ENCODE data around the gene PNLDC1.

The PNLDC1 gene

GRCh38 chr6:159778542-159779103, 21.5 kb upstream of the PNLDC1 start:
- TF ChIP-seq TAF1 (IDR thresholded peaks at IDR 0.05; ENCODE audit: low read depth) (no peak), YY1 (IDR thresholded peaks at IDR 0.05; ENCODE audit: low read depth) (no peak), FOXM1 (IDR thresholded peaks at IDR 0.05; ENCODE audit: borderline replicate concordance, low read depth) (no peak), TEAD4 (IDR thresholded peaks at IDR 0.05) (no peak), TCF12 (IDR thresholded peaks at IDR 0.05; ENCODE audit: low read depth) (no peak), ZBTB7A (IDR thresholded peaks at IDR 0.05; ENCODE audit: low read depth) (no peak), CREB1 (IDR thresholded peaks at IDR 0.05; ENCODE audit: low read depth) (no peak), EP300 (IDR thresholded peaks at IDR 0.05; ENCODE audit: borderline replicate concordance) (no peak), CEBPB (IDR thresholded peaks at IDR 0.05) (no peak), USF1 (IDR thresholded peaks at IDR 0.05) (no peak), EGR1 (IDR thresholded peaks at IDR 0.05) (no peak), RAD21 (IDR thresholded peaks at IDR 0.05; ENCODE audit: low read depth) (no peak)
- TF ChIP-seq, protein P1, sequence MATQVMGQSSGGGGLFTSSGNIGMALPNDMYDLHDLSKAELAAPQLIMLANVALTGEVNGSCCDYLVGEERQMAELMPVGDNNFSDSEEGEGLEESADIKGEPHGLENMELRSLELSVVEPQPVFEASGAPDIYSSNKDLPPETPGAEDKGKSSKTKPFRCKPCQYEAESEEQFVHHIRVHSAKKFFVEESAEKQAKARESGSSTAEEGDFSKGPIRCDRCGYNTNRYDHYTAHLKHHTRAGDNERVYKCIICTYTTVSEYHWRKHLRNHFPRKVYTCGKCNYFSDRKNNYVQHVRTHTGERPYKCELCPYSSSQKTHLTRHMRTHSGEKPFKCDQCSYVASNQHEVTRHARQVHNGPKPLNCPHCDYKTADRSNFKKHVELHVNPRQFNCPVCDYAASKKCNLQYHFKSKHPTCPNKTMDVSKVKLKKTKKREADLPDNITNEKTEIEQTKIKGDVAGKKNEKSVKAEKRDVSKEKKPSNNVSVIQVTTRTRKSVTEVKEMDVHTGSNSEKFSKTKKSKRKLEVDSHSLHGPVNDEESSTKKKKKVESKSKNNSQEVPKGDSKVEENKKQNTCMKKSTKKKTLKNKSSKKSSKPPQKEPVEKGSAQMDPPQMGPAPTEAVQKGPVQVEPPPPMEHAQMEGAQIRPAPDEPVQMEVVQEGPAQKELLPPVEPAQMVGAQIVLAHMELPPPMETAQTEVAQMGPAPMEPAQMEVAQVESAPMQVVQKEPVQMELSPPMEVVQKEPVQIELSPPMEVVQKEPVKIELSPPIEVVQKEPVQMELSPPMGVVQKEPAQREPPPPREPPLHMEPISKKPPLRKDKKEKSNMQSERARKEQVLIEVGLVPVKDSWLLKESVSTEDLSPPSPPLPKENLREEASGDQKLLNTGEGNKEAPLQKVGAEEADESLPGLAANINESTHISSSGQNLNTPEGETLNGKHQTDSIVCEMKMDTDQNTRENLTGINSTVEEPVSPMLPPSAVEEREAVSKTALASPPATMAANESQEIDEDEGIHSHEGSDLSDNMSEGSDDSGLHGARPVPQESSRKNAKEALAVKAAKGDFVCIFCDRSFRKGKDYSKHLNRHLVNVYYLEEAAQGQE (IDR thresholded peaks at IDR 0.05; ENCODE audit: low read depth) = no peak

- TF ChIP-seq YY1 (IDR thresholded peaks at IDR 0.05; ENCODE audit: low read depth) (no peak), EGR1 (IDR thresholded peaks at IDR 0.05) (no peak)
Observed at GRCh38 chr6:159788276-159788675, 11.8 kb upstream of the PNLDC1 start.

GRCh38 chr6:159788753-159789376, 11.2 kb upstream of the PNLDC1 start:
- TF ChIP-seq FOXM1 (IDR thresholded peaks at IDR 0.05; ENCODE audit: borderline replicate concordance, low read depth) (no peak), CREB1 (IDR thresholded peaks at IDR 0.05; ENCODE audit: low read depth) (no peak), ZBTB7A (IDR thresholded peaks at IDR 0.05; ENCODE audit: low read depth) (no peak), TCF12 (IDR thresholded peaks at IDR 0.05; ENCODE audit: low read depth) (no peak), NFIC (IDR thresholded peaks at IDR 0.05) (no peak), MAX (IDR thresholded peaks at IDR 0.05) (no peak), EP300 (IDR thresholded peaks at IDR 0.05; ENCODE audit: borderline replicate concordance) (no peak), TAF1 (IDR thresholded peaks at IDR 0.05; ENCODE audit: low read depth) (no peak; the same call in 1 of the 2 replicates), CEBPB (IDR thresholded peaks at IDR 0.05) (no peak), TEAD4 (IDR thresholded peaks at IDR 0.05) (no peak), YY1 (IDR thresholded peaks at IDR 0.05; ENCODE audit: low read depth) (no peak)
- TF ChIP-seq, protein P1 (IDR thresholded peaks at IDR 0.05; ENCODE audit: low read depth) = no peak

DNA sequence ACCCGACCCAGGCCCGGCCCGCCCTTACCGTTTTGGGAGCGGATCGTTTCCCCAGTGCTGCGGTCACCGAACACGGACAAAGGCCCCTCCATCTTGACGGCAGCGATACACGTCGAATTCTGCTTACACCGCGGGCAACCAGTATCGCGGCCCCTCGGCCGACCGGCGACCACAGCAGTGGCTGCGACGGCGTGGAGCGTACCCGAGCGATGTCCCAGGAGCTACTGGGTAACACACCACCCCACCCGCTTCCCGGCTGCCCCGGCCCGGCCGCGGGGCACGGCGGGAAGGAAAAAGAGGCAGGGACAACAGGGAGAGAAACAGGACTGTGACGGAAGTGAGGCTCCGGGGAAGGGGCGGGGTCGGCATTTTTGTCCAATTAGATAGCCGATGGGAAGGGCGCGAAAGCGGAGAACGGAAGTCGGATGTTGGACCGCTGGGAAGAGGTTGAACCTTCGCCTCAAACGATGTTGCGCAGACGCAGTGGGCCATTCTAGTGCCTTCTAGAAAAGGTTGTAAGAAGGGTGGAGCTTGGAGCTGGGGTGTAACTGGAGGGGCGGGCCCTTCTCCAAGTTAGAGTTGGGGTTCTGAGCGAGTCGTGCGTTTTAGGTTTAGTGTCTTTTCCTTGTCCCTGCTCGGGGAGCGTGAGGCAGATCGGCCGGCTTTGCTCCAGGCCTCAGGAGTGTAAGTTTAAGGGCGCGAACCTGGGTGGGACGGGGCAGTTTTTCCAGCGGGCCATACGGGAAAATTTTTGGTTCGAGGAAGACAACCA, 10.5 kb upstream of the PNLDC1 start, which contains the start of gene TCP1:
Gene TCP1, minus strand, starts transcription at position 226 of the 772 bp plus-strand sequence. Its CDS starts 134 bp downstream, at position 92.
- 0 out of 2 replicates have a peak, but pooled peaks have one; percentile 14 for TF ChIP-seq FOXM1 (IDR thresholded peaks at IDR 0.05; ENCODE audit: borderline replicate concordance, low read depth)
- TF ChIP-seq EP300 (IDR thresholded peaks at IDR 0.05; ENCODE audit: borderline replicate concordance) = 0 out of 2 replicates have a peak, but pooled peaks have one; percentile 18
- no peak for TF ChIP-seq TEAD4 (IDR thresholded peaks at IDR 0.05)
- TF ChIP-seq YY1 (IDR thresholded peaks at IDR 0.05; ENCODE audit: low read depth) = peak; percentile 69
- peak; percentile 59; the same call in 1 of the 2 replicates for TF ChIP-seq TCF12 (IDR thresholded peaks at IDR 0.05; ENCODE audit: low read depth)
- no peak for TF ChIP-seq CEBPB (IDR thresholded peaks at IDR 0.05)
- TF ChIP-seq NFIC (IDR thresholded peaks at IDR 0.05) = no peak
- TF ChIP-seq, protein P1 (IDR thresholded peaks at IDR 0.05; ENCODE audit: low read depth) = no peak
- no peak for TF ChIP-seq ZBTB7A (IDR thresholded peaks at IDR 0.05; ENCODE audit: low read depth)
- peak; percentile 71 for TF ChIP-seq MAX (IDR thresholded peaks at IDR 0.05)
- TF ChIP-seq RAD21 (IDR thresholded peaks at IDR 0.05; ENCODE audit: low read depth) = no peak
- no peak for TF ChIP-seq EGR1 (IDR thresholded peaks at IDR 0.05)
- no peak for TF ChIP-seq USF1 (IDR thresholded peaks at IDR 0.05)
- TF ChIP-seq TAF1 (IDR thresholded peaks at IDR 0.05; ENCODE audit: low read depth) = peak; percentile 91
- no peak for TF ChIP-seq CREB1 (IDR thresholded peaks at IDR 0.05; ENCODE audit: low read depth)
